GM12878 (cell line): ENCODE results near the gene LINGO1. TPM values are rescaled to one million over a fixed set of nuclear protein-coding genes. Genes with fewer than 3 reads are reported as not detected.

Source experiments
- ATAC-seq: fragments of 200-7000 bp; cut with Tn5 transposase; 3 replicates; pipeline ENCODE4 v1.9.1; 2020; ENCODE audit warnings: mild to moderate bottlenecking, moderate library complexity
- BruUV-seq: library from RNA; stranded (reverse); fragments of 400-500 nt; replicated peaks from 2 replicates; lab custom pipeline; 2021; lab: Mats Ljungman, UMichigan
- CTCF ChIA-PET: fragments of 300-600 bp; sonication (Branson Sonifier 250); formaldehyde crosslinking; extraction: SDS; loops from one replicate; lab custom pipeline; 2021; ENCODE audit warnings: inconsistent platforms; lab: Yijun Ruan, JAX
- POLR2A ChIA-PET: fragments of 350-600 bp; formaldehyde crosslinking; extraction: SDS; loops from one replicate; lab custom pipeline; 2021; ENCODE audit warnings: inconsistent platforms; lab: Charles Lee
- RAD21 ChIA-PET: fragments of 300-600 bp; sonication (Branson Sonifier 250); formaldehyde crosslinking; loops from one replicate; lab custom pipeline; 2023; ENCODE audit warnings: antibody characterized with exemption; ENCODE audit not compliant: unreplicated experiment; lab: Charles Lee
- SMC1A ChIA-PET: fragments of 300-600 bp; sonication (Branson Sonifier 250); formaldehyde crosslinking; loops from one replicate; lab custom pipeline; 2023; ENCODE audit not compliant: unreplicated experiment, uncharacterized antibody; lab: Charles Lee
- DNase-seq: peaks from one replicate; pipeline ENCODE4 v3.0.0-alpha.2; 2011; ENCODE audit warnings: low read depth, low spot score
- FAIRE-seq: peaks from 3 replicates; lab custom pipeline; 2011; peaks lifted over from hg19 to GRCh38; lab: Jason Lieb, UNC
- H2AFZ ChIP-seq: 2 replicates; pipeline ENCODE4 v1.6.0; 2011; ENCODE audit warnings: low read depth, low read length, control low read depth; ENCODE audit not compliant: control insufficient read depth
- H3K27ac ChIP-seq: 2 replicates; pipeline ENCODE4 v1.5.1; 2011; ENCODE audit warnings: control low read depth; ENCODE audit not compliant: control insufficient read depth, insufficient read depth
- H3K27me3 ChIP-seq, 2 experiments: replicated peaks in 1 of 2; 2 replicates each; pipeline versions ENCODE4 v1.6.0 to v1.6.1; 2011; ENCODE audit warnings: low read length in 1 of 2; ENCODE audit not compliant: control insufficient read depth in 2 of 2, insufficient read depth in 2 of 2
- H3K36me3 ChIP-seq, 2 experiments: 2 replicates each; pipeline ENCODE4 v1.5.1; 2011; ENCODE audit warnings: low read length in 1 of 2; ENCODE audit not compliant: control insufficient read depth in 2 of 2, insufficient read depth in 2 of 2
- H3K4me1 ChIP-seq: 2 replicates; pipeline ENCODE4 v1.6.1; 2011; ENCODE audit warnings: mild to moderate bottlenecking, low read length, moderate library complexity, mixed read lengths; ENCODE audit not compliant: control insufficient read depth, insufficient read depth
- H3K4me2 ChIP-seq: 2 replicates; pipeline ENCODE4 v1.6.0; 2011; ENCODE audit warnings: control low read depth; ENCODE audit not compliant: control insufficient read depth, insufficient read depth
- H3K4me3 ChIP-seq: fragments of 200-600 bp; sonication (generic); 2 replicates; pipeline ENCODE4 v1.5.1; 2016
- H3K79me2 ChIP-seq: 2 replicates; pipeline ENCODE4 v1.6.0; 2011; ENCODE audit warnings: low read length; ENCODE audit not compliant: control insufficient read depth, insufficient read depth
- H3K9ac ChIP-seq: 2 replicates; pipeline ENCODE4 v1.8.0; 2011; ENCODE audit warnings: low read length, control low read depth, mixed read lengths; ENCODE audit not compliant: control insufficient read depth, insufficient read depth
- H3K9me3 ChIP-seq: replicated peaks from 3 replicates; pipeline ENCODE4 v1.5.1; 2011; ENCODE audit warnings: mild to moderate bottlenecking, low read length; ENCODE audit not compliant: control insufficient read depth, insufficient read depth
- H4K20me1 ChIP-seq: 2 replicates; pipeline ENCODE4 v1.6.0; 2011; ENCODE audit not compliant: control insufficient read depth, insufficient read depth
- ASH2L ChIP-seq: fragments of 300-600, 200-600 bp; sonication (generic); IDR thresholded peaks from 2 replicates; pipeline ENCODE4 v1.6.1; 2017; ENCODE audit warnings: low read depth, mild to moderate bottlenecking, borderline replicate concordance
- BCL3 ChIP-seq: IDR thresholded peaks from 2 replicates; pipeline ENCODE4 v1.6.1; 2011; ENCODE audit warnings: borderline replicate concordance, low read depth, mild to moderate bottlenecking, moderate library complexity, low read length; ENCODE audit not compliant: insufficient read depth, poor library complexity, severe bottlenecking
- GATAD2B ChIP-seq: fragments of 450-650 bp; conservative IDR thresholded peaks from 2 replicates; pipeline ENCODE4 v1.6.1; 2017; ENCODE audit warnings: low read depth, mild to moderate bottlenecking, moderate library complexity
- HDGF ChIP-seq: fragments of 450-650 bp; IDR thresholded peaks from 2 replicates; pipeline ENCODE4 v1.6.1; 2016; ENCODE audit warnings: antibody characterized with exemption
- HSF1 ChIP-seq: fragments of 150-350 bp; IDR thresholded peaks from 2 replicates; pipeline ENCODE4 v1.6.1; 2014; ENCODE audit warnings: mild to moderate bottlenecking, low read depth, low read length
- IRF5 ChIP-seq: fragments of 450-650 bp; IDR thresholded peaks from 2 replicates; pipeline ENCODE4 v1.6.1; 2017; ENCODE audit warnings: borderline replicate concordance
- PAX5 ChIP-seq: IDR thresholded peaks from 2 replicates; pipeline ENCODE4 v1.6.1; 2011; ENCODE audit warnings: low read depth, low read length, borderline replicate concordance
- POLR2A ChIP-seq: IDR thresholded peaks from 2 replicates; pipeline ENCODE4 v1.6.1; 2011; ENCODE audit warnings: low read depth, mild to moderate bottlenecking, low read length
- RBBP5 ChIP-seq: fragments of 200-600 bp; sonication (generic); conservative IDR thresholded peaks from 2 replicates; pipeline ENCODE4 v1.6.1; 2016
- SKIL ChIP-seq: fragments of 450-650 bp; IDR thresholded peaks from 2 replicates; pipeline ENCODE4 v1.6.1; 2017; ENCODE audit warnings: mild to moderate bottlenecking, low read depth, inconsistent platforms; ENCODE audit not compliant: poor library complexity, severe bottlenecking
- TBL1XR1 ChIP-seq: IDR thresholded peaks from 2 replicates; pipeline ENCODE4 v1.6.1; 2012; ENCODE audit warnings: low read depth, low read length, improper control_type of control experiment
- ZNF622 ChIP-seq: fragments of 450-650 bp; IDR thresholded peaks from 2 replicates; pipeline ENCODE4 v1.6.1; 2017; ENCODE audit warnings: mild to moderate bottlenecking, inconsistent platforms
- WGBS: methylation state at CpG from one replicate; pipeline ENCODE4 v1.1.6; 2016; ENCODE audit warnings: low lambda C conversion rate; ENCODE audit not compliant: insufficient replicate concordance, insufficient coverage; ENCODE audit errors: missing lambda C conversion rate; 5-methylcytosine and 5-hydroxymethylcytosine counted together
- in situ Hi-C: fragments of 300-500 bp; cut with MboI; formaldehyde crosslinking; loops from 9 replicates; pipeline ENCODE4 v1.14.3; 2018; ENCODE audit warnings: mixed read lengths
- intact Hi-C: fragments of 100-400 bp; cut with micrococcal nuclease; formaldehyde crosslinking; loops from one replicate; pipeline ENCODE4 v1.14.2; 2022; ENCODE audit not compliant: unreplicated experiment
- polyA plus RNA-seq, 11 experiments: library from polyadenylated mRNA; depleted of rRNA in 4 of 11; unstranded in 6 of 11; stranded (reverse) in 5 of 11; fragments of >200 nt; fragmentation: Nextera tagmentation in 4 of 11; fragmentation: Illumina TruSeq in 1 of 11; extraction: Ambion mirVana in 4 of 11; extraction: Trizol in 1 of 11; gene quantifications; 1 replicate in 1 of 11; 2 replicates in 10 of 11; pipeline versions ENCODE4 v1.2.1 to v1.2.3, GENCODE V29; 2011 to 2016; ENCODE audit warnings: inconsistent platforms in 2 of 11, missing spikeins in 2 of 11, low read depth in 1 of 11
- total RNA-seq, 4 experiments: library from RNA; depleted of rRNA in 3 of 4; stranded (reverse); fragments of >200 nt in 3 of 4; fragmentation: Illumina TruSeq in 1 of 4; extraction: Trizol in 1 of 4; gene quantifications; 2 replicates each; pipeline versions ENCODE4 v1.2.1 to v1.2.3, GENCODE V29; 2013 to 2021

The LINGO1 gene
- total and polyA plus RNA-seq, 10 of the 15 experiments (the other 5 are each of a cell fraction or from before 2014, with no cell fraction given): 0.04 to 3.9 (median 0.17) TPM; not detected in 6

- 28% methylated on average over 3 of the region's 3 CpGs for WGBS
- Histone ChIP-seq H4K20me1 (no peaks in the 10 kb centered on the region), H3K36me3 (no peaks in the 10 kb centered on the region), H2AFZ (no peak overlapping the region), H3K27ac (no peak overlapping the region), H3K27me3 (no peaks in the 10 kb centered on the region), H3K4me3 (no peak overlapping the region), H3K4me1 (no peaks in the 10 kb centered on the region), H3K4me2 (no peak overlapping the region), H3K9me3 (no peaks in the 10 kb centered on the region; the same call in 2 of the 3 replicates), H3K79me2 (no peaks in the 10 kb centered on the region), H3K9ac (no peak overlapping the region)
- FAIRE-seq (no peak), ATAC-seq (no peak), DNase-seq (no peak)
- no peak for TF ChIP-seq IRF5
- no peak for TF ChIP-seq ASH2L
- no peak for TF ChIP-seq SKIL
- TF ChIP-seq POLR2A: no peak
- no peak for TF ChIP-seq HDGF
- TF ChIP-seq GATAD2B: no peak
- TF ChIP-seq HSF1: no peak
- no peak for TF ChIP-seq PAX5
- TF ChIP-seq BCL3: no peak
- no peak for TF ChIP-seq TBL1XR1
- TF ChIP-seq ZNF622: no peak
- TF ChIP-seq RBBP5: no peak
- in situ Hi-C loops: no loop called here
- RAD21 ChIA-PET: no interaction called here
- BruUV-seq: no TSS peak
- POLR2A ChIA-PET: no interaction called here
- intact Hi-C loops: no loop called here
- CTCF ChIA-PET: no interaction called here
- SMC1A ChIA-PET: no interaction called here
Observed at GRCh38 chr15:77564341-77564740, 68.4 kb downstream of the LINGO1 start.
